HG03558 (cell line): ENCODE results near the gene CNNM3.
"Not testable (repeated sequence)": the region's sequence is repeated elsewhere in the genome, so short reads cannot be mapped to it uniquely, and the experiment has no call there.

Source experiments
- ATAC-seq: cut with Tn5 transposase; IDR thresholded peaks from one replicate; pipeline ENCODE4 v1.9.1; 2021; ENCODE audit warnings: moderate number of reproducible peaks; ENCODE audit not compliant: unreplicated experiment; ENCODE audit errors: extremely low read depth

CNNM3 gene

DNA sequence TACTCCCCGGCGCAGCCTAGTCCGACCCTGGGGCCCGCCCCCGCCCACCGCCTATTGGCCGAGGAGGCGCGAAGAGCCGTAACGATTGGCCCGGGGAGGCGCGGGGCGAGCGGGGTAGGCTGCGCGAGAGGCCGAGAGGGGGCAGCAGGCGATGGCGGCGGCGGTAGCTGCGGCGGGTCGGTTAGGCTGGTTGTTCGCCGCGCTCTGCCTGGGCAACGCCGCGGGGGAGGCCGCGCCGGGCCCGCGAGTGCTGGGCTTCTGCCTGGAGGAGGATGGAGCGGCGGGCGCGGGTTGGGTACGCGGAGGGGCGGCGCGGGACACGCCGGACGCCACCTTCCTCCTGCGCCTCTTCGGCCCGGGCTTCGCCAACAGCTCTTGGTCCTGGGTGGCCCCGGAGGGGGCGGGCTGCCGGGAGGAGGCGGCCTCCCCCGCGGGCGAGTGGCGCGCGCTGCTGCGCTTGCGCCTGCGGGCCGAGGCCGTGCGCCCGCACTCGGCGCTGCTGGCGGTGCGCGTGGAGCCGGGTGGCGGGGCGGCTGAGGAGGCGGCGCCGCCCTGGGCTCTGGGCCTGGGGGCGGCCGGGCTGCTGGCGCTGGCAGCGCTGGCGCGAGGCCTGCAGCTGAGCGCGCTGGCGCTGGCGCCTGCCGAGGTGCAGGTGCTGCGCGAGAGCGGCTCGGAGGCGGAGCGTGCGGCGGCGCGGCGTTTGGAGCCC, at the start of gene CNNM3:
Gene CNNM3, plus strand, starts transcription at position 142 of the 709 bp plus-strand sequence. Its CDS starts 10 bp downstream, at position 152.
- peak; percentile 41 for ATAC-seq

- ATAC-seq, result no peak
Measured at GRCh38 chr2:96767135-96767871, 48.8 kb upstream of the CNNM3 start.

DNA sequence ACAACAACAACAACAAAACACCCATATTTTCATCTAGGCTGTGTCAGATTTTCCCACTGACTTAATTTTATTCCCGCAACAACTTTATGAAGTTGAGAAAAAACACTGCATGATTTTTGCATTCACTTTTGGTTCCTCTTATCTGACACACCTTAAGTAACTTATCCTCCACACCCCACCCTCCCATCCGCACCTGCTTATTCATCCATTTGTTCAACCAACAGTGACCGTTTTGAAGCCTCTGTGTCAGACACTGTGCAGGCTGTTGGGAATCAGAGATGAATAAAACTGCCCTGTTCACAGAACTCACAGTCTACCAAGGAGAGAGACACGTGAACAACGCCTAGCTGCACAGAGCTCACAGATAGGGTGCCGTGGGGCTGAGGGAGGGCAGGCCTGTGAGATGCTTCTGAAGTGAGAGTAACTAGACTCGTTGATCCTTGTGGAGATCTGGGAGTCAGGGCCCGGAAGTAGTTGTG, 47.9 kb upstream of the CNNM3 start:
- ATAC-seq, result no peak

- no peak for ATAC-seq
Measured at GRCh38 chr2:96769814-96770213, 46.3 kb upstream of the CNNM3 start.

GRCh38 chr2:96770442-96771202, 45.4 kb upstream of the CNNM3 start:
- ATAC-seq, result no peak

- no peak for ATAC-seq
Measured at GRCh38 chr2:96771796-96772618, 44.1 kb upstream of the CNNM3 start.

DNA sequence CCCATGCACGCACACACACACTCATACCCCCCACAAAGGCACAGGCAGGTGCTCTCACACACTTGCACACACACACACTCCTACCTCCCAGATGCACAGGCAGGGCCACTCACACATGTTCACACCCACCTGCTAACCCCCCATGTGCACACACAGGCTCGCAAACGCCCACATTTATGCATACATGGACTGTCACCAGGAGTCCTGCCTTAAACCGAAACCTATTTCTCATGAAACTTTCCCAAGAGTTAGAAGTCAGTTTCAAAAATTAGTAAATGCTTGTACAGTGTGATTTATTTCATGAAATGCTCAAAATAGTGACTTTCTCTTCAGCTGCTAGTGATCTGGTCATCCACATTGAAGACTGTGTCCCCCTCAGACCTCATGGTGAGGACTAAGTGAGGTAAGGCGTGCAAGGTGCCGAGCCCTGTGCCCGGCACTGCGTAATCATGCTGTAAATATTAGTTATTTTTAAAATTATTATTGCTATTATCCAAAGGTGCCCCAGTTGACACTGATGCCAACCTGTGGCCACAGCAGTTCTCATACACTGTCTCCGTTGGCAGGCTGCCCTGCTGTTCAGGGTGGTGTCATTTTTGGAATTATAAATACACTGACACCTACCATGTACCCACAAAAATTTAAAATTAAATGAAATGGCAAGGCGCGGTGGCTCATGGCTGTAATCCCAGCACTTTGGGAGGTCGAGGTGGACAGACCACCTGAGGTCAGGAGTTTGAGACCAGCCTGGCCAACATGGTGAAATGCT, 43.0 kb upstream of the CNNM3 start:
- ATAC-seq, result no peak

- no peak for ATAC-seq
Measured at GRCh38 chr2:96773922-96774321, 42.1 kb upstream of the CNNM3 start.

DNA sequence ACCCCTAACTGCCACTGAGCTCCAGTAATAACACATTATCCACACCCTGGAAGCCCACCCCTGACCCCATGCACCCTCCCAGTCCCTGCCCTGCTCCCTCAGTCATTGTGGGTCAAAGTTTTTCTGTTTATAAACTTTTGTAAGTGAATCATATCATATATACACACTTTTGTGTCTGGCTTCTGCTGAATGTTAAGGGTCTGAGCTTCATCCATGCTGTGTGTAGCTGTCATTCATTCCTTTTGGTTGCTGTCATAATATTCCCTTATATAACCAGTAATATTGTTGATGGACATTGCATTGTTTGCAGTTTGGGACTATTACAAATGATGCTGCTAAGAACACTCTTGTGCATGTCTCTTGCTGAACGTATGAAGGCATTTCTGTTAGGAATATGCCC, 40.9 kb upstream of the CNNM3 start:
- ATAC-seq, result no peak

DNA sequence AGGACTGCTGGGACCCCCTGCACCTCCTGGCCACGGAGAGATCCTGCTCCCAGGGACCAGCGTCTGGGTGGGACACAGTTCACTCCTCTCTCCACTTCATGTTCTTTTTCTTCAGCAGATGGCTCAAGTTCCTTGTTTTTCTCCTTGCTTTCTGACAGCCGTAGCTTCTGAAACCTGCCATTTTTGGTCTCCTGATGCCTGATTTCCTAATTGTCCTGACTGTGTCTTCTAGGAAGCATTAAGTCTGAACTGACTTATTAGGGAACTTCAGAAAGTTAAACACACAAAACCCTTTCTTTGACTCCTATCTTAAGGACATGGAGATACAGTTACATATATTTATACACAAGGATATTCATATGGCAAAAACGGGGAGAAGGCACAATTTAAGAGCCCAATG, 32.7 kb upstream of the CNNM3 start:
- no peak for ATAC-seq

GRCh38 chr2:96787411-96787810, 28.7 kb upstream of the CNNM3 start:
- ATAC-seq, result no peak

DNA sequence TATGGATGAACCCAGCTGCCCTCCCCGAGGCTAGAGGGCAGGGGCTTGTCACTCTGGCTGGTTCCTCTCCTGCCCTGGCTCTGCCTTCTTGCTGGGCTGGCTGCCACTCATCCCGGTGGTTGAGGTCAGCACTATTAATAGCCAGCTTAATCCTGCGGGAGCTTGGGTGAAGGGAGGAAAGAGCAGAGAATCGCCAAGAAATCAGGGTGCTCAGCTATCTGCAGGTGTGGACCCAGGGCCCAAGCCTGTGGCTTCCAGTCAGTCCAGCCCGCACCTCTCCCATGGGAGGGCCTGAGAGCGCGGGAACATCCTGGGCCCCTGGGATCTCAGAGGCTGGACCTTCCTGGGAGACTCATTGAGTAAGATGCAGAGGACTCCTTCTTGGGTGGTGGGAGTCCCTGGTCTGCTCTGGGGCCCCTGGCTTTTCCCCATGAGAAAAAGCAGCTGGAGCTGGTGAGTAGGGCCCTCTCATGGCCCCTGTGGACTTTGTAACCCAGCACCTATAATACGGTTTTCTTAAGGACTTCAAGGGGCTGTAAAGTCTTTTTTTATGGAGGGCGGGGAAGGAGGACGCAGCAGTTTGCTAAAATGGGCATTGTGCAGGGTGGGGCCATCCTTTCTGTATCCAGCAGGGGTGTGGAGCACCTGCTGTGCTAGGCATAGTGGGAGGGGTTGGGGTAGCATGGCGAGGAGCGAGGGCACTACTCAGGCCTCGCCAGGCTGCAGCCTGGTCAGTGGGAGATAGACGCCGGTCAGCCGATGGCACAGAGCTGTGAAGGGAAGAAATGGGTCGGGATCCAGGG, 27.4 kb upstream of the CNNM3 start:
- no peak for ATAC-seq

- no peak for ATAC-seq
Measured at GRCh38 chr2:96789245-96789617, 26.8 kb upstream of the CNNM3 start.

- no peak for ATAC-seq
Measured at GRCh38 chr2:96792772-96793749, 23.0 kb upstream of the CNNM3 start.

DNA sequence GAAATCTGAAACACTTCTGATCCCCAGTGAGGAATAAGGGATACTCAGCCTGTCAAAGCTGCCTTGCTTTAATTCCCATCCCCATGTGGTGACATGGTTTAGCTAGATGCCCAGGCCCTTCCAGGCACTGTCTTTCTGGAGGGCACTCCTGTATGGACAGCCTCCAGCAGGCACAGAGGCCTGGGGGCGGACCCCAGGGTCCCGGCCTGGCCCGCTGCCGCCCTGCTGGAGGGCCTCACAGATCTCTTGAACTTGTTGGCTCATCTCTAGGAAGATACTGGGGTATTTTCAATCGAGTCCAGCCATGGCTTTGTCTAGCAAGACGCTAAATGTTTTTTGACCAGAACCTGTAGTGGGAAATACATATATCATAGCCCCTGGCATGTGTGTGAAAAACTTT, 21.0 kb upstream of the CNNM3 start:
- ATAC-seq, result no peak

DNA sequence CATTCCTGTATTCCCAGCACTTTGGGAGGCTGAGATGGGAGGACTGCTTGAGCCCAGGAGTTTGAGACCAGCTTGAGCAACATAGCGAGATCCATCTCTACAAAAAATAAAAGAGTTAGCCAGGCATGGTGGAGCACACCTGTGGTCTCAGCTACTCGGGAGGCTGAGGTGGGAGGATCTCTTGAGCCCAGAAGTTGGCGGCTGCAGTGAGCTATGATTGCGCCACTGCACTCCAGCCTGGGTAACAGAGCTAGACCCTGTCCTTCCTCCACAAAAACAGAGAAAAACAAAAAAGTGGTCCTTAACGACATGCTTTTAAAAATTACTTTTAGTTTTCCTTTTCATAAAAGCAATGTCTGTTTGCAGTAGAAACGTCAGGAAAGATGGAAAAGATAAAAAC, 19.6 kb upstream of the CNNM3 start:
- ATAC-seq, result not testable (repeated sequence)

DNA sequence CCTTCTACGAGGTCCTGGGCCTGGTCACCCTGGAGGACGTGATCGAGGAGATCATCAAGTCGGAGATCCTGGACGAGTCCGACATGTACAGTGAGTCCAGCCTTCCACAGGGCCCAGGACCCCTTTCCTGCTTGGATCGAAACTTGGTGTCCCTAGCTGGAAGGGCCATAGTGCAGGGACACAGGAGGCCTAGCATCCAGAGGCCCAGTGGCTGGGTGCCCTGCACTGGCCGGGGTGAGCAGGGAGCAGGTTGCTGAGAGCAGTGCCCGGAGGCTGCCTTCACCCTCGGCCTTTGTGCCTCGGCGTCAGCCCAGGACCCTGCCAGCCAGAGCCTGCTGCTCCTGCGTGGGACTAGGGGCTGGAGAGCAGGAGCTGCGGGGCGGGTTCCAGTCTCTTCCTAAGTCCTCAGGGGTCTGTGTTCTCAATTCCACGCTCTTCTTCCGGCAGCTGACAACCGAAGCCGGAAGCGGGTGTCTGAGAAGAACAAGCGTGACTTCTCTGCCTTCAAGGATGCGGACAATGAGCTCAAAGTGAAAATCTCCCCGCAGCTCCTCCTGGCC, 18.9 kb upstream of the CNNM3 start:
- no peak for ATAC-seq
